HG03457 (cell line): Measurements from ENCODE around the gene TLL1.

Source experiments
- ATAC-seq: cut with Tn5 transposase; IDR thresholded peaks from one replicate; pipeline ENCODE4 v1.9.1; 2021; ENCODE audit warnings: moderate number of reproducible peaks; ENCODE audit not compliant: unreplicated experiment

TLL1 gene

DNA sequence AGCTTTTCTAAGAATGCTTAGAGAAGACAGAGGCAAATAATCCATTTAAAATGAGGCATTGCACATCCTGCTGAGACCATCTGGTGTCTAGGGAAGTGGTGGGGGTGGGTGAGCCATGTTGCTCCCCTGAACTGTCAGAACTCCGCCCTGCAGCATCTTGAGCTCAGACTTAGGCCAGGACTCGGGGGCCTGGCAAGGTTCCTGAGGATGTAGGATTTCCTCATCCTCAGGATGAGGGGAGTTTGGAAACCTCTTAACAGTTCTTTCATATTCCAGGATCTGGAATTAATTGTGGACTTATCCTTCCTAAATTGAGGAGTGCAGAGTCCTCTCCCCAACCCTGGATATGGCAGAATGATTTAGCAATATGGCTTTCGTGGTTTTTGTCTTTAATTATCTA, 6.6 kb downstream of the TLL1 start:
- ATAC-seq: no peak

DNA sequence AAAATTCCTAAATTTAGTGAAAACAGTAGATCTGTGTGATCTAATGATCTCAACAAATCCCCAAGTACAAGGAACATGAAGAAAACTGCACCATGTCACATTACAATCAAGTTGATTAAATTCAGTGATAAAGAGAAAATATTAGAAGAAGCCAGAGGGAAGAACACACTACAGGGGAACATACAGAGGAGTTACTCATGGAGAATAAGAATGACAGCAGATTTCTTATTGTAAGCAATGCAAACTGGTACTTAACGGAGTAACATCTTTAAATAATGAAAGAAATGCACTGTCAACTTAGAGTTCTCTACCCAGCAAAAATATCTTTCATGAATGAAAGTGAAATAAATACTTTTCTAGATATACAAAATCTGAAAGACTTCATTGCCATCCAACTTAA, 21.1 kb downstream of the TLL1 start:
- ATAC-seq: no peak

DNA sequence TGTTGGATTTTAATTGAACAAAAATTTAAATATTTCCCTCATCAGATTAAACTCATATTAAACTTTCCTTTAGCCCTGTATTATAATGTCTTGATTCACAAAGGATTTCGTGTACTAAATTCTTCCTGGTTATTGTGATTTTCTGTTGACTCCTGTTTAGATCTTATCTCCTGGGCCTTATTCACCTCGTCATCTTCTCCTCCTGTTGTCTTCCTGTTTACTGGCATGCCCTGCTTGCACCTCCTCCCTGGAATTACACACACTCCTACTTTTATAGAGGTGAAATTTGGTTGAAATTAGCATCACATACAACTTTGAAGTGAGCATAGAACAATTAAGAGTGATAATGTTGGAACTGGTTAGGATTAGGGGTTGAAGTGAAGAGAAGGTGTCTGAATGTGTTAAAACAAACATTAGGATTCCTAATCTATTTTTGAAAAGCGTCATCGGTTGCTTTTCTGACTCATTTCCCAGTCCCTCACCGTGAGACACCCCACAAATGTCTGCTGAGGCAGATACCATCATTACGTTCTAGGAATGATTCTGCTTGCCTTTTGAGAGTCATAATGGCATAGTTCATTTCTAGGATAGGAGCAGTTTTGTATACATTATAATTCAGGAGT, 32.5 kb downstream of the TLL1 start:
- no peak for ATAC-seq

DNA sequence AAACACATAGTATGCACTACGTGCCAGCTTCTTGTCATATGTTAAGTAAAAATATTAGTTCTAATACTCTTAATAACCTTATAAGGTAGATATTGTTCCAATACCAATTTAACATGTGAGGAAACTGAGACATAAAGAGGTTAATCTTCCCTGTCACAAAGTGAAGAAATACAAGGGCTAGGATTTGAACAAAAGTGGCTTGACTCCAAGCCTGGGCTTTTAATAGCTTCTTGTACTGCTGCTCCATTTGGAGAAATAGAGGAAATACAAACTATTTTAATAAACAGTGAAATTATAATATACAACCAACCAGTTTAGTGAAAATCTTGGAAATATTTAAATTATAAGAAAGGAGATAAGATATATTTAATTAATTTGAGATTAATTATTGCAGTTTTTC, 33.2 kb downstream of the TLL1 start:
- no peak for ATAC-seq

DNA sequence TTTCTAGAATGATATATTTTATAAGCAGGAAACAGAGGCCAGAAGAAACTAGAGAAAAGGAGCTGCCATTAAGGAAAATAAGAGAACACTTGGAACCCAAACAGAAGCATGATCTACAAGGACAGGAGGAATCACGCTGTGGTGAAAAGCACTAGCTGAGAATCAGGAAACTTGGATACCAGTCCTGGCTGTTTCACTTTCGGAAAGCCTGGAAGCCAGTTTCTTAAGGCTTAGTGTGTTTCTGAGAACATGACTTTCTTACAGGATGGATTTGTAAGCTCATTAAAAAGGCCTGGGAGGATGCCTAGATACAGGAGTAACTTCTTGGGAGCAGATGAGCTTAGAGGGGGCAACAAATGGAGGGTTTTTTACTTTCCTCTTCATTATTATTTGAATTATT, 36.9 kb downstream of the TLL1 start:
- ATAC-seq: no peak

DNA sequence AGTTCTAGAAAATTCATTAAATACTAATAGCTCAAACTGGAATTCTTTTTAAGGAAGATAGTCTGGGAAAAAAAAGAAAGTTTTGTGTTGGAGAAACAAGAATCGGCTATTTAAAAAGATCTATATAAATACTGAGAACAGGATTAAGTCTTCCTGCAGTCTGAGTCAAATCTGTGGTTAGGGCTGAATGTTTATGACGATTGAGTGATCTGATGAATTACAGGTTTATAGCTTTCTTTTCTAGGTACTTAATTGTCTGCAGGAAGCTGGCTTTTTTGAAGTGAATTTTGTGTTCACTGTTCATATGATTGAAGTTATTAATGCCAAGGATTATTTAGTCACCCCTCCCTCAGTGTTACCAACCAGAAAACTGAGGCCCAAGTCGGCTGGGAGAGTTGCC, 42.2 kb downstream of the TLL1 start:
- no peak for ATAC-seq

DNA sequence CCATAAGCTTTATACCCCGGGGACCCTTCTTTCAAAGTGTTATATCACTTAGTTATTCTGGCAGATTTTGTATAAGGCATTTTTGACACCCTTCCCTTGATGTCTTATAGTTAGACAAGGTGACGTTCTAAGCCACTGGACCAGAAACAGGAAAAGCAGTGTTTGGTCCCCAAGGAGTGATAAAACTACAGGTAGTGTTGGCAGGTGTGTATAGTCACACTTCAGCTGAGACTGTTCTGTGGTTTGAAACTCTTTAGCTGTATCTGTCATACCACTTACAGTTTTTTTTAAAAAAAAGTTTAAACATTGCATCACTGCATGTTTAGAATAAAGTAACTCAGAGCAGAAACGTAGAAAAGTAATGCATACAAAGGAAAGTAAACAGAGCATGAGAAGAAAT, 48.5 kb downstream of the TLL1 start:
- no peak for ATAC-seq

DNA sequence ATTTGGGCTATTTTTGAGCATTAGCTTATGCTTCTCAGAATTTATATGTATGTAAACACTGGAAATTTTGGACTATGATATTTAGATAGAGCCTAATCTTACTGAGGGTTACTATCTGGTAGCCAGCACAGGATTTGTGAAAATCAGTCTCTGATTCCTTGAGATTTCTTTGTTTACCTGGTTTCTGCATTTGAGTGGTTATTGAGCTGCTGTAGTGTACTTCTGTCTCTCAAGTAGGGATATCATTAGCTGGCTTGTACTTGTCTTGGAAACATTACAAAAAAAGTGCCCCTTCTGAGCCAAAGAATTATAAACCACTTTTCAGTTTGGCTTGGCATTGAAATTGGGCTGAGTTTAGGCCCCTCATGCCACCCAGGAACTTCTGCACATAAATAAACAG, 49.7 kb downstream of the TLL1 start:
- ATAC-seq: no peak

DNA sequence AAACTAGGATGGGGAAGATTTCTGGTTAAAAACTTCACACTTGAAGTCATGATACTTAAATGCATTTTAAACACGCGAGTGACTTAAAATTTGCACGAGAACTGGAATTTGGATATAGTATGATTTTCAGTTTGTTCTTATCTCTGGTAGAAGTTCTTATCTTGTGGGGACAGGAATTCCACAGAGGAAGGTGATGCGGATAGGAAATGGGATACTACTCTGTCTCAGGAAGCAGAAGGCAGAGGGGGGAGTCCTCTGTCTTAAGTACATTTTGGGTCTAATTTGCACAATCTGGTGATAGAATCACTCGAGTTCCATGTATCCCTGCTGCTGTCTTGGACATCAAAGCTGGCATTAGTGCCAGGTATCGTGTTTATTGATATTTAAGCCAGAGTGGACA, 53.3 kb downstream of the TLL1 start:
- no peak for ATAC-seq

DNA sequence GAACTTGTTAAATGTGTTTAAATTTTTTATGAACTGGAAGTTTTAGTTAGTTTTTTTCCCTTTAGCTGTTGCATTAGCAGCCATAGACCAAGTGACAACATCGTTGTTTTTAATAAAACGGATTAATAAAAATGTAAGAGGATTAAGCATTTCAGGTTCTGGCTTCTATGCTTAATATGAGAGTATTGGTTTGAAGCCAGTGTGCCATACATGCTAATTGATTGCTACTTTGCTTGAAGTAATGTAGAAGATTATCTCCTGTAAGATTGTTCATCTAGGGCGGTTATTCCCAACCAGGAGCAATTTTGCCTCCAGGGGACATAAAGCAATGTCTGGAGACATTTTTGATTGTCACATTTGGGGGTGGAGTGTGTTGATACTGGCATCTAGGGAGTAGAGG, 54.3 kb downstream of the TLL1 start:
- ATAC-seq: no peak

DNA sequence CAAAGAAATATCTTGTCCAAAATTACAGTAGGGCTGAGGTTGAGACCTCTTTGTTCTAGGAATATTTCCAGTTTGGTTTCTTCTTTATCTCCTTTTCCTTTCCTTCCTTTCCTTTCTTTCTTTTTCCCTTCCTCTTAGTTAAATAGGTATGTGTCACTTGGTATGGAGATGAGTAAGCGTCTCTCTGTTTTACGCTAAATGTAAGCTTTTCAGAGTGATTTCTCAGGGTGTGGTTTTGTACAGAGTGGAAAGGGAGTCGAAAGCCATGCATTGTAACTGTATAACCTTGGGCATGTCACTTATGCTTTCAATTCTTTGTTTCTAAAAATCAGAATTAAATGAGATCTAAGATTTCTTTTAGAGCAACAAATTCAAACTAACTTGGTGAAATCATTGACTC, 54.8 kb downstream of the TLL1 start:
- ATAC-seq: no peak

DNA sequence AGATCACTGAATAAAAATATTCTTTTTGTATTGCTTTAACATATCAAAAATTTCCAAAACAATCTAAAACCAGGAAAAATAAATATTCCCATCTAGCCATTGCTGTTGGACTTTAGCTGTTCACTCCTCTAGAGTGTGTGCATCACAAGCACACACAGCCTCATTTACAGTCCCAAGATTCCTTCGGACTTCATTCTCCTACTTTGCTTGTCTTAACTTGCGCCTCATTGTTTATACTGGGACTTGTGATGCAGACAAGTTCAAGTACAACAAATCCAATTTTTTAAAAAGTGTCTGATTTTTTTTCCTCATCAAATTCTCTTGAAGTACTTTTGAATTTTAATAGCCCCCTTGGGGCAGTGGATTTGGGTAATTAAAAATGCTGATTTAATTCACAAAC, 55.6 kb downstream of the TLL1 start:
- ATAC-seq: no peak

DNA sequence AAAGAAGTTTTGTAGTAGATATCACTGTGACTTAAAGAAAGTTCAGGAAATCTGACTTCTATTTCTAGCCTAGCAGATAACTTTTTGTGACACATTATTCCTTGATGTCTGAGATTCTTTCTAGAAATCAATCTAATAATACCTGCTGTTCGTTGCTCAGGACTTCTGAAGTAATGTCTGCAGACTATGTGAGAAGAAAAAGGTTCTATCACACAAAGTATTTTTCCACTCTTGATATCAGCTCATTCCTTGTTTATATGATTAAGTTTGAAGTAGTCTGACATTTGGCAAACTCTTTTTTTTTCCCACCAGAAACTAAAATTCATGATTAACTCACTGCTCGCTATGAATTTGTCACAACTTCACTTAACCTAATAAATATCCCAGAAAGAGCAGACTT, 56.6 kb downstream of the TLL1 start:
- no peak for ATAC-seq

DNA sequence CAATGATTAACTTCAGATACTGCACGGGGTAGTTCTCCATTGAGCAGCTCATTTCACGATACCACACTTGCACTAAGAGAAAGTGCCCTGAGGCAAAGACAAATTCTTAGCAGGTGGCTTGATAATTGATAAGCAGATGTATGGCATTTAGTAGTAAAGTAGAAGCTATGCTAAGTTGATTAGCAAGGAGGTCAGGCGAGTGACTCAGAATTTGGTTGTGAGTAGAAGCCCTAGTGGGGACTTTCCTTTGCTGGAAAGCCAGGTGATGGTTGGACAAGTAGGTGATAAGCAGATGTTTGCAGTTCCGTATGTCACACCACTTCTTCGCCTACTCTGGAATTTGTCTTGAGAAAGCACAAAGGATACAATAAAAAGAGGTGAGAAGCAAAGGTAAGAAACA, 58.7 kb downstream of the TLL1 start:
- no peak for ATAC-seq

DNA sequence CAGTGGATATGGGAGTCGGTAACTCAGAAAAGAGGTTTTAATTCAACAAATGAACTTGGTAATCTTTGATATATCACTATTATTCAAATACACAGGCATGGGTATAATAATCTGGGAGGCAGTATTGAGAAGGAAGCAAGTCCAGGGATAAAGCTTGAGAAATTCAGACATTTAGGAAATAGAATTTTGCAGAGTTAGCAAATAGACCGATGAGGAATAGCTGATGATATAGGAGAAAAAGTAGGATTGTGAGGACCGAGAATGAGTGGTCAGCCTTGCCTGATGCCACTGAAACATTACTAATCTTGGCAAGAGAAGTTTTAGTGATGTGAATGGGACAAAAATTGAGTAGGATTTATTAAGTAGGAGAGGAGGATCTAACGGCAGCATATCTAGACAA, 71.9 kb downstream of the TLL1 start:
- no peak for ATAC-seq

DNA sequence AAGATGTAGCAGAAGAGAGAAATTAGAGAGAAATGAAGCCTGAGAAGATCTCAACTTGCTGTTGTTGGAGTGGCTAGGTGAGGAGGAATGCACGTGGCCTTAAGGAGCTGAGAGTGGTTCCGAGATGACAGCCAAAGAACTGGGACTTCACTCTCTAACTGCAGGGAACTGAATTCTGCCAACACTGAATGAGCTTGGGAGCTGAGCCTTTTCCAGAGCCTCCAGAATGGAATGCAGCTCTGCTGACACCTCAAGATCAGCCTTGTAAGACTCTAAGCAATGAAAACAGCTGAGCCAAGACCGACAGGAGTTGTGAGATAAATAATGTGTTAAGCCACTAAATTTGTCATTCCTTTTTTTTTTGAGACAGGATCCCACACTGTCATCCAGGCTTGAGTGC, 73.0 kb downstream of the TLL1 start:
- ATAC-seq: no peak

DNA sequence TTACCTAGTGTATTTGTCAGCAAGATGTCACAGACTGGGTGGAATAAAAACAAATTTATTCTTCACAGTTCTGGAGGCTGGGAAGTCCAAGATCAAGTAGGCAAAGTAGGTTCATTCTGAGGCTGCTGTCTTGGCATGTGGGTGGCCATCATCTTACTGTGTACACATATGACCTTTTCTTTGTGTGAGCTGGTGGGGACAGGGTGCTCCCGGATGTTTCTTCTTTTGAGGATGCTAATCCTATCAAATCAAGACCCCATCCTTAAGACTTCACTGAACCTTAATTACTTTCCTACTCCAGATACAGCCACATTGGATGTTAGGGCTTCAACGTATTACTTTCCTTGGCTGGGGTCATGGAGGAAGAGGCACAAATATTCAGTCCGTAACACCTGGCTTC, 74.0 kb downstream of the TLL1 start:
- no peak for ATAC-seq

DNA sequence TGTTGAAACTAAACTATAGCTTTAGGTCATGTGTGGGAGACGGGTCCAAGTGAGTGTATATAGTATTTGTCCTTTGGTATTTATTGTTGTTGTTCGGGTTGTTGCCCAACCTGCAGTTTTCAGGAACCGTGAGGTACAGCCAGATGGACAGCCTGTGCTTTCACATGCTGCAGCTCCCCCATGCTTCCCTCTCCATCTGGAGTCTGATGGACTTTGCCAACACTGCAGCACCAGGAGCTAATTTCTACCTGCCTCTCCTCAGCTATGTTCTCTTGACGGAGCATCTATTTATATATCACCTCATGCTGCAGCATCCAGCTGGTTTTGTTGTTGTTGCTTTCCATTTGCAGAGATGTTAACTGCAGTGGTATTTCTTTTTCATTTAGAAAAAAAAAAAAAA, 80.1 kb downstream of the TLL1 start:
- ATAC-seq: no peak

DNA sequence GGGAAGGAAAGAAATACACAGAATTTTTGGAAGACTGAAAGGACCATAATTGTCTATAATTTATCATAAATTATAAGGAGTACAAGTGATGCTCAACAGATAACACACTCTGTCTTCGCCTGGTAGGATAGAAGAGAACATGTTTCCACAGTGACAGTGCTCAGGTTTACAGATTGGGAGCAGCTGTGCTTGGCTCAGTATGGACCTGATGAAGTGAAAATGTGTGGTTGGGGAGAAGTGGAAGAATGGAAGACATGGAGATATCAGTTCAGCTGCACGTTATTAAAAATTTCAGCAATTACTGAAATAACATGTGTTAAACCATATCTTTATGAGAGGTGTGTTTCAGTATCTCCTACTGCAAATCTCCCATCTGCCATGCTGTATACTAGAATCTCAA, 90.6 kb downstream of the TLL1 start:
- ATAC-seq: no peak

DNA sequence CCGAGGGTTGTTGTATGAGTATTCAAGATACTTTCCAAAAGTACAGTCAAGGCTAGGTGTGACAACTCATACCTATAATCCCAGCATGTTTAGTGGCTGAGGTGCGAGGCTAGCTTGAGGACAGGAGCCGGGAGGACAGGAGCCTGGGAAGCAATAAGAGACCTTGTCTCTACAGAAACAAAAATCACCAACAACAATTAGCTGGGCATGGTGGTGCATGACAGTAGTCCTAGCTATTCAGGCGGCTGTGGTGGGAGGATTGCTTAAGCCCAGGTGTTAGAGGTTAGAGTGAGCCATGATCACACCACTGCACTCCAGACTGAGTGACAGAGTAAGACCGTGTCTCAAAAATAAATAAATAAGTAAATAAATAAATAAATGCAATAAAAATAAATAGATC, 91.6 kb downstream of the TLL1 start:
- no peak for ATAC-seq

DNA sequence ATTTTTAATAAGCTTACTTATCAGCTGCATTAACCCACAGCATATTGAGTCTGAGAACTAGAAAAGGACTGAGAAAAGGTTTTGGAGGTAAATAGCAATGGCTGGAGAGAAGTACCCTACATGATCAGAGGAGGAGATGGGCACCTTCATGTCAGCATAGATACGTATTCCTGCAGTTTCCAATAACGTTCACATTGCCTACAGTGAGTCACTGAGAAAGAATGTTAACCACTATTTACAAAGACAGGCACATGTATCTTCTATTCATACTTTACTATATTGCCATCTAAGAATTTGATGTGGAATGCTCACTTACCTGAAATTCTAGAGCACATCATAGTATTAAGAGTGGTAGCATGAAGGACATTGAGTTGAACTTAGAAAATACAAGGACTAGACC, 92.5 kb downstream of the TLL1 start:
- no peak for ATAC-seq

DNA sequence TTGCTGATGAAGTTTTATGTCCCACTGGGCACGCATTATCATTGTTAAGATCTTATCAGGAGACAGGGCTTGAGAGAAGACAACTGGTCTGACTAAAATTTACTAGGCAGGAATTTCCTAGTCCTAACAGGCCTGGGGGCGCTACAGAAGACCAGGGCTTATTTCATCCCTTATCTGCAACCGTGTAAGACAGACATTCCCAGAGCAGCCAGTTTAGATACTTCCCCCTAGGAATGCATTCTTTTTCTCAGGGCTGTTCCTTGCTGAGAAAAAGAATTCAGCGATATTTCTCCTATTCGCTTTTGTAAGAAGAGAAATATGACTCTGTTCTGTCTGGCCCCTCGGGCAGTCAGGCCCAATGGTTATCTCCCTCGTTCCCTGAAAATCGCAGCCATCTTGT, 93.8 kb downstream of the TLL1 start:
- no peak for ATAC-seq

DNA sequence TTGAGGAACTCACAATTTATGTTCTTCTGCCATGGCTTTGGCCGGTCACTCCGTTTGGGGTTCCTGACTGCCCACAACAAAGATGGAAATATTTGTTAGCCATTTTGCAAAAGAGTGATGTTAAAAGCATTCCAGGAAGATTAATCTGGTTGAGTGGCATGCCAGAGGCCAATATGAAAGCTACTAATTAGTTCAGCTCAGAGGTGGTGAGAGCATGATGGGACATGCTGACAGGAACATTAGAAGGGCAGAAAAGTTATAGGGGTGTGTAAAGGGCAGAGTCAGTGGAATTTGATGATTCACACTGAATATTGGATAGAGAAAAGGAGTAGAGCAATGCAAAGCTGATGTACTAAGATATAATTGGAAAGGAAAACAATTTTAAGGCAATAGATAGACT, 94.4 kb downstream of the TLL1 start:
- ATAC-seq: no peak
